ENCODE data around the gene CARF. TPM values are rescaled to one million over a fixed set of nuclear protein-coding genes. Genes with fewer than 3 reads are reported as not detected.

Gene CARF
- total RNA-seq, 1 donor from 2014 or later = 3.6 TPM

GRCh38 chr2:203018181-203018580, 106.1 kb downstream of the CARF start:
- Mint-ChIP-seq H3K4me3 (ENCODE audit: unreplicated experiment) (peak overlapping the region; percentile 85), H3K4me1 (ENCODE audit: low read depth, unreplicated experiment) (peaks cover 18% of the 10 kb centered on the region), H3K9me3 (ENCODE audit: unreplicated experiment) (no peaks in the 10 kb centered on the region), H3K36me3 (ENCODE audit: low read depth, unreplicated experiment) (peaks cover 2% of the 10 kb centered on the region), H3K27me3 (ENCODE audit: low read depth, unreplicated experiment) (no peaks in the 10 kb centered on the region), H3K27ac (ENCODE audit: unreplicated experiment) (no peak overlapping the region)
- peaks cover 75% of the 10 kb centered on the region for H3K79me2 ChIP-seq (ENCODE audit: insufficient read depth, low read length)
- H3K27me3 ChIP-seq (ENCODE audit: insufficient read depth, low read length) = no peaks in the 10 kb centered on the region
- peak overlapping the region; percentile 40 for H3K4me3 ChIP-seq (ENCODE audit: insufficient read depth, low read depth, low read length)
- DNase-seq (ENCODE audit: low read depth) = no peak
- no peaks in the 10 kb centered on the region for H3K9me3 ChIP-seq (ENCODE audit: insufficient read depth, low read depth, low read length)
- peak; percentile 32 for FAIRE-seq
- no peak overlapping the region for H3K27ac ChIP-seq (ENCODE audit: low read depth, low read length)
- H3K9ac ChIP-seq (ENCODE audit: low read length) = peak overlapping the region; percentile 56
- H3K4me2 ChIP-seq (ENCODE audit: low read length) = peak overlapping the region; percentile 79
- peaks cover 23% of the 10 kb centered on the region for H3K4me1 ChIP-seq (ENCODE audit: insufficient read depth, low read length)
- no peaks in the 10 kb centered on the region for H3K36me3 ChIP-seq (ENCODE audit: insufficient read depth, low read length)
- TF ChIP-seq EZH2 (IDR thresholded peaks at IDR 0.05; ENCODE audit: insufficient read depth, low read length) (no peak), CTCF (IDR thresholded peaks at IDR 0.05; ENCODE audit: insufficient read depth, low read depth, low read length) (no peak)
- H2AFZ ChIP-seq (ENCODE audit: low read depth, low read length) = no peak overlapping the region
- H4K20me1 ChIP-seq (ENCODE audit: insufficient read depth, low read length) = peaks cover 21% of the 10 kb centered on the region

GRCh38 chr2:203019142-203019541, 107.1 kb downstream of the CARF start:
- Histone ChIP-seq H3K4me1 (ENCODE audit: insufficient read depth, low read length) (peaks cover 18% of the 10 kb centered on the region), H3K27ac (ENCODE audit: low read depth, low read length) (no peak overlapping the region), H3K36me3 (ENCODE audit: insufficient read depth, low read length) (no peaks in the 10 kb centered on the region), H3K9me3 (ENCODE audit: insufficient read depth, low read depth, low read length) (no peaks in the 10 kb centered on the region), H3K79me2 (ENCODE audit: insufficient read depth, low read length) (peaks cover 85% of the 10 kb centered on the region), H4K20me1 (ENCODE audit: insufficient read depth, low read length) (peaks cover 24% of the 10 kb centered on the region), H3K4me3 (ENCODE audit: insufficient read depth, low read depth, low read length) (peak overlapping the region; percentile 3), H3K27me3 (ENCODE audit: insufficient read depth, low read length) (no peaks in the 10 kb centered on the region), H3K4me2 (ENCODE audit: low read length) (peak overlapping the region; percentile 79), H2AFZ (ENCODE audit: low read depth, low read length) (no peak overlapping the region), H3K9ac (ENCODE audit: low read length) (peak overlapping the region; percentile 56)
- H3K4me3 Mint-ChIP-seq (ENCODE audit: unreplicated experiment) = peak overlapping the region; percentile 85
- DNase-seq (ENCODE audit: low read depth) = no peak
- no peak for FAIRE-seq
- peaks cover 2% of the 10 kb centered on the region for H3K36me3 Mint-ChIP-seq (ENCODE audit: low read depth, unreplicated experiment)
- peaks cover 21% of the 10 kb centered on the region for H3K4me1 Mint-ChIP-seq (ENCODE audit: low read depth, unreplicated experiment)
- no peaks in the 10 kb centered on the region for H3K9me3 Mint-ChIP-seq (ENCODE audit: unreplicated experiment)
- H3K27ac Mint-ChIP-seq (ENCODE audit: unreplicated experiment) = no peak overlapping the region
- no peaks in the 10 kb centered on the region for H3K27me3 Mint-ChIP-seq (ENCODE audit: low read depth, unreplicated experiment)
- no peak for TF ChIP-seq EZH2 (IDR thresholded peaks at IDR 0.05; ENCODE audit: insufficient read depth, low read length)
- TF ChIP-seq CTCF (IDR thresholded peaks at IDR 0.05; ENCODE audit: insufficient read depth, low read depth, low read length) = no peak

- Histone ChIP-seq H3K4me2 (ENCODE audit: low read length) (no peak overlapping the region), H3K27me3 (ENCODE audit: insufficient read depth, low read length) (no peaks in the 10 kb centered on the region), H3K4me1 (ENCODE audit: insufficient read depth, low read length) (peaks cover 6% of the 10 kb centered on the region), H3K9ac (ENCODE audit: low read length) (no peak overlapping the region), H3K9me3 (ENCODE audit: insufficient read depth, low read depth, low read length) (no peaks in the 10 kb centered on the region), H4K20me1 (ENCODE audit: insufficient read depth, low read length) (peaks cover 27% of the 10 kb centered on the region), H2AFZ (ENCODE audit: low read depth, low read length) (no peak overlapping the region), H3K36me3 (ENCODE audit: insufficient read depth, low read length) (no peaks in the 10 kb centered on the region), H3K27ac (ENCODE audit: low read depth, low read length) (no peak overlapping the region), H3K79me2 (ENCODE audit: insufficient read depth, low read length) (peaks cover 82% of the 10 kb centered on the region), H3K4me3 (ENCODE audit: insufficient read depth, low read depth, low read length) (no peak overlapping the region)
- Mint-ChIP-seq H3K4me1 (ENCODE audit: low read depth, unreplicated experiment) (peaks cover 18% of the 10 kb centered on the region), H3K9me3 (ENCODE audit: unreplicated experiment) (no peaks in the 10 kb centered on the region), H3K27me3 (ENCODE audit: low read depth, unreplicated experiment) (no peaks in the 10 kb centered on the region), H3K27ac (ENCODE audit: unreplicated experiment) (no peak overlapping the region), H3K4me3 (ENCODE audit: unreplicated experiment) (no peak overlapping the region), H3K36me3 (ENCODE audit: low read depth, unreplicated experiment) (peaks cover under 1% of the 10 kb centered on the region)
- no peak for TF ChIP-seq CTCF (IDR thresholded peaks at IDR 0.05; ENCODE audit: insufficient read depth, low read depth, low read length)
- DNase-seq (ENCODE audit: low read depth) (no peak), FAIRE-seq (peak; percentile 13)
Observed at GRCh38 chr2:203021991-203022390, 109.9 kb downstream of the CARF start.

All from astrocyte (in vitro differentiated cells and primary cell).